Erythroblast (primary cell): Measurements from ENCODE around the gene CASQ1.

Experiments used
- GATA1 ChIP-seq: IDR thresholded peaks from 2 replicates; pipeline ENCODE4 v1.6.1; 2011; ENCODE audit warnings: low read depth, mild to moderate bottlenecking, control low read depth, low read length, moderate library complexity
- POLR2A ChIP-seq: IDR thresholded peaks from 2 replicates; pipeline ENCODE4 v1.6.1; 2011; ENCODE audit warnings: mild to moderate bottlenecking, low read length

DNA sequence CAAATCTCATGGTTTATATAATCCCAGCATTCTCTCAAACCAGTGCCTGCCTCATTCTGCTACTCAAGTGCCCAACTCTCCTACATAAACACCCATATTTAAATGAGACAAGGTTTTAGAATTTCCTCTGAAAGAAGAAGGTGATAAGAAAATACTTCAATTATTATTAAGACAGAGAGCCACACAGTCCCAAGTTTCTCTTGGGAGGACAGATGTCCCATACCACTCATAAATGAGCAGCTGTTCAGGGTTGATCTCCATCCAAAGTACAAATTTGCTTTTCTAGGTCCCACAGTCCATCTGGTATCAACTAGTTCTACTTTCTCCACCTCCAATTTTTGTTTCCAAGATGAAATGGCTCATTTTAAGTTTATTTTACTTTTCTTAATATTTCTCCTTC lies 60.6 kb downstream of the CASQ1 start:
- no peak for TF ChIP-seq POLR2A
- no peak for TF ChIP-seq GATA1
